GM12878 (cell line): ENCODE data around the gene PLXNA4. TPM values are rescaled to one million over a fixed set of nuclear protein-coding genes. Genes with fewer than 3 reads are reported as not detected.

Source experiments
- ATAC-seq: fragments of 200-7000 bp; cut with Tn5 transposase; 3 replicates; pipeline ENCODE4 v1.9.1; 2020; ENCODE audit warnings: mild to moderate bottlenecking, moderate library complexity
- BruUV-seq: library from RNA; stranded (reverse); fragments of 400-500 nt; replicated peaks from 2 replicates; lab custom pipeline; 2021; lab: Mats Ljungman, UMichigan
- CTCF ChIA-PET: fragments of 300-600 bp; sonication (Branson Sonifier 250); formaldehyde crosslinking; extraction: SDS; loops from one replicate; lab custom pipeline; 2021; ENCODE audit warnings: inconsistent platforms; lab: Yijun Ruan, JAX
- POLR2A ChIA-PET: fragments of 350-600 bp; formaldehyde crosslinking; extraction: SDS; loops from one replicate; lab custom pipeline; 2021; ENCODE audit warnings: inconsistent platforms; lab: Charles Lee
- RAD21 ChIA-PET: fragments of 300-600 bp; sonication (Branson Sonifier 250); formaldehyde crosslinking; loops from one replicate; lab custom pipeline; 2023; ENCODE audit warnings: antibody characterized with exemption; ENCODE audit not compliant: unreplicated experiment; lab: Charles Lee
- SMC1A ChIA-PET: fragments of 300-600 bp; sonication (Branson Sonifier 250); formaldehyde crosslinking; loops from one replicate; lab custom pipeline; 2023; ENCODE audit not compliant: unreplicated experiment, uncharacterized antibody; lab: Charles Lee
- DNase-seq: peaks from one replicate; pipeline ENCODE4 v3.0.0-alpha.2; 2011; ENCODE audit warnings: low read depth, low spot score
- FAIRE-seq: peaks from 3 replicates; lab custom pipeline; 2011; peaks lifted over from hg19 to GRCh38; lab: Jason Lieb, UNC
- H2AFZ ChIP-seq: 2 replicates; pipeline ENCODE4 v1.6.0; 2011; ENCODE audit warnings: low read depth, low read length, control low read depth; ENCODE audit not compliant: control insufficient read depth
- H3K27ac ChIP-seq: 2 replicates; pipeline ENCODE4 v1.5.1; 2011; ENCODE audit warnings: control low read depth; ENCODE audit not compliant: control insufficient read depth, insufficient read depth
- H3K27me3 ChIP-seq, 2 experiments: replicated peaks in 1 of 2; 2 replicates each; pipeline versions ENCODE4 v1.6.0 to v1.6.1; 2011; ENCODE audit warnings: low read length in 1 of 2; ENCODE audit not compliant: control insufficient read depth in 2 of 2, insufficient read depth in 2 of 2
- H3K36me3 ChIP-seq, 2 experiments: 2 replicates each; pipeline ENCODE4 v1.5.1; 2011; ENCODE audit warnings: low read length in 1 of 2; ENCODE audit not compliant: control insufficient read depth in 2 of 2, insufficient read depth in 2 of 2
- H3K4me1 ChIP-seq: 2 replicates; pipeline ENCODE4 v1.6.1; 2011; ENCODE audit warnings: mild to moderate bottlenecking, low read length, moderate library complexity, mixed read lengths; ENCODE audit not compliant: control insufficient read depth, insufficient read depth
- H3K4me2 ChIP-seq: 2 replicates; pipeline ENCODE4 v1.6.0; 2011; ENCODE audit warnings: control low read depth; ENCODE audit not compliant: control insufficient read depth, insufficient read depth
- H3K4me3 ChIP-seq: fragments of 200-600 bp; sonication (generic); 2 replicates; pipeline ENCODE4 v1.5.1; 2016
- H3K79me2 ChIP-seq: 2 replicates; pipeline ENCODE4 v1.6.0; 2011; ENCODE audit warnings: low read length; ENCODE audit not compliant: control insufficient read depth, insufficient read depth
- H3K9ac ChIP-seq: 2 replicates; pipeline ENCODE4 v1.8.0; 2011; ENCODE audit warnings: low read length, control low read depth, mixed read lengths; ENCODE audit not compliant: control insufficient read depth, insufficient read depth
- H3K9me3 ChIP-seq: replicated peaks from 3 replicates; pipeline ENCODE4 v1.5.1; 2011; ENCODE audit warnings: mild to moderate bottlenecking, low read length; ENCODE audit not compliant: control insufficient read depth, insufficient read depth
- H4K20me1 ChIP-seq: 2 replicates; pipeline ENCODE4 v1.6.0; 2011; ENCODE audit not compliant: control insufficient read depth, insufficient read depth
- BCL3 ChIP-seq: IDR thresholded peaks from 2 replicates; pipeline ENCODE4 v1.6.1; 2011; ENCODE audit warnings: borderline replicate concordance, low read depth, mild to moderate bottlenecking, moderate library complexity, low read length; ENCODE audit not compliant: insufficient read depth, poor library complexity, severe bottlenecking
- CBFB ChIP-seq: IDR thresholded peaks from 2 replicates; pipeline ENCODE4 v1.6.1; 2016; ENCODE audit warnings: antibody characterized with exemption, low read depth
- IKZF1 ChIP-seq: fragments of 450-650 bp; conservative IDR thresholded peaks from 2 replicates; pipeline ENCODE4 v1.6.1; 2017; ENCODE audit warnings: antibody characterized with exemption, mild to moderate bottlenecking
- JUND ChIP-seq: IDR thresholded peaks from 2 replicates; pipeline ENCODE4 v1.6.1; 2012; ENCODE audit warnings: low read depth, mild to moderate bottlenecking, low read length, improper control_type of control experiment, moderate library complexity
- MEF2A ChIP-seq: IDR thresholded peaks from 2 replicates; pipeline ENCODE4 v1.6.1; 2011; ENCODE audit warnings: low read depth, mild to moderate bottlenecking, low read length, moderate library complexity; ENCODE audit not compliant: insufficient read depth
- MTA2 ChIP-seq: fragments of 450-650 bp; IDR thresholded peaks from 2 replicates; pipeline ENCODE4 v1.6.1; 2016; ENCODE audit warnings: low read depth, mild to moderate bottlenecking, moderate library complexity
- POLR2A ChIP-seq: IDR thresholded peaks from 2 replicates; pipeline ENCODE4 v1.6.1; 2011; ENCODE audit warnings: low read depth, mild to moderate bottlenecking, low read length
- POU2F2 ChIP-seq: IDR thresholded peaks from 3 replicates; pipeline ENCODE4 v1.6.1; 2011; ENCODE audit warnings: low read depth, mild to moderate bottlenecking, low read length, borderline replicate concordance
- TBL1XR1 ChIP-seq: IDR thresholded peaks from 2 replicates; pipeline ENCODE4 v1.6.1; 2012; ENCODE audit warnings: low read depth, low read length, improper control_type of control experiment
- TCF7 ChIP-seq: IDR thresholded peaks from 2 replicates; pipeline ENCODE4 v1.6.1; 2014; ENCODE audit warnings: antibody characterized with exemption, borderline replicate concordance
- ZBED1 ChIP-seq: IDR thresholded peaks from 2 replicates; pipeline ENCODE4 v1.6.1; 2016; ENCODE audit warnings: borderline replicate concordance
- WGBS: methylation state at CpG from one replicate; pipeline ENCODE4 v1.1.6; 2016; ENCODE audit warnings: low lambda C conversion rate; ENCODE audit not compliant: insufficient replicate concordance, insufficient coverage; ENCODE audit errors: missing lambda C conversion rate; 5-methylcytosine and 5-hydroxymethylcytosine counted together
- in situ Hi-C: fragments of 300-500 bp; cut with MboI; formaldehyde crosslinking; loops from 9 replicates; pipeline ENCODE4 v1.14.3; 2018; ENCODE audit warnings: mixed read lengths
- intact Hi-C: fragments of 100-400 bp; cut with micrococcal nuclease; formaldehyde crosslinking; loops from one replicate; pipeline ENCODE4 v1.14.2; 2022; ENCODE audit not compliant: unreplicated experiment
- polyA plus RNA-seq, 11 experiments: library from polyadenylated mRNA; depleted of rRNA in 4 of 11; unstranded in 6 of 11; stranded (reverse) in 5 of 11; fragments of >200 nt; fragmentation: Nextera tagmentation in 4 of 11; fragmentation: Illumina TruSeq in 1 of 11; extraction: Ambion mirVana in 4 of 11; extraction: Trizol in 1 of 11; gene quantifications; 1 replicate in 1 of 11; 2 replicates in 10 of 11; pipeline versions ENCODE4 v1.2.1 to v1.2.3, GENCODE V29; 2011 to 2016; ENCODE audit warnings: inconsistent platforms in 2 of 11, missing spikeins in 2 of 11, low read depth in 1 of 11
- total RNA-seq, 4 experiments: library from RNA; depleted of rRNA in 3 of 4; stranded (reverse); fragments of >200 nt in 3 of 4; fragmentation: Illumina TruSeq in 1 of 4; extraction: Trizol in 1 of 4; gene quantifications; 2 replicates each; pipeline versions ENCODE4 v1.2.1 to v1.2.3, GENCODE V29; 2013 to 2021
- TF ChIP-seq, protein P1 (sequence below): fragments of 450-650 bp; IDR thresholded peaks from 2 replicates; pipeline ENCODE4 v1.6.1; 2018; ENCODE audit warnings: borderline replicate concordance, mild to moderate bottlenecking; ENCODE audit not compliant: partially characterized antibody
- TF ChIP-seq, protein P2 (sequence below): fragments of 150-350 bp; IDR thresholded peaks from 2 replicates; pipeline ENCODE4 v1.6.1; 2014; ENCODE audit warnings: mild to moderate bottlenecking, low read depth, low read length
- TF ChIP-seq, protein P3 (sequence below): fragments of 450-650 bp; IDR thresholded peaks from 2 replicates; pipeline ENCODE4 v1.6.1; 2017; ENCODE audit warnings: mild to moderate bottlenecking, moderate library complexity

PLXNA4 gene
- total and polyA plus RNA-seq, 10 of the 15 experiments (the other 5 are each of a cell fraction or from before 2014, with no cell fraction given) = 0.03 TPM; not detected in 9

GRCh38 chr7:132243463-132243862 is 332.8 kb downstream of the PLXNA4 start (continued):
- TF ChIP-seq, protein P1, sequence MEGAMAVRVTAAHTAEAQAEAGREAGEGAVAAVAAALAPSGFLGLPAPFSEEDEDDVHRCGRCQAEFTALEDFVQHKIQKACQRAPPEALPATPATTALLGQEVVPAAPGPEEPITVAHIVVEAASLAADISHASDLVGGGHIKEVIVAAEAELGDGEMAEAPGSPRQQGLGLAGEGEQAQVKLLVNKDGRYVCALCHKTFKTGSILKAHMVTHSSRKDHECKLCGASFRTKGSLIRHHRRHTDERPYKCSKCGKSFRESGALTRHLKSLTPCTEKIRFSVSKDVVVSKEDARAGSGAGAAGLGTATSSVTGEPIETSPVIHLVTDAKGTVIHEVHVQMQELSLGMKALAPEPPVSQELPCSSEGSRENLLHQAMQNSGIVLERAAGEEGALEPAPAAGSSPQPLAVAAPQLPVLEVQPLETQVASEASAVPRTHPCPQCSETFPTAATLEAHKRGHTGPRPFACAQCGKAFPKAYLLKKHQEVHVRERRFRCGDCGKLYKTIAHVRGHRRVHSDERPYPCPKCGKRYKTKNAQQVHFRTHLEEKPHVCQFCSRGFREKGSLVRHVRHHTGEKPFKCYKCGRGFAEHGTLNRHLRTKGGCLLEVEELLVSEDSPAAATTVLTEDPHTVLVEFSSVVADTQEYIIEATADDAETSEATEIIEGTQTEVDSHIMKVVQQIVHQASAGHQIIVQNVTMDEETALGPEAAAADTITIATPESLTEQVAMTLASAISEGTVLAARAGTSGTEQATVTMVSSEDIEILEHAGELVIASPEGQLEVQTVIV = no peak
- TF ChIP-seq, protein P2, sequence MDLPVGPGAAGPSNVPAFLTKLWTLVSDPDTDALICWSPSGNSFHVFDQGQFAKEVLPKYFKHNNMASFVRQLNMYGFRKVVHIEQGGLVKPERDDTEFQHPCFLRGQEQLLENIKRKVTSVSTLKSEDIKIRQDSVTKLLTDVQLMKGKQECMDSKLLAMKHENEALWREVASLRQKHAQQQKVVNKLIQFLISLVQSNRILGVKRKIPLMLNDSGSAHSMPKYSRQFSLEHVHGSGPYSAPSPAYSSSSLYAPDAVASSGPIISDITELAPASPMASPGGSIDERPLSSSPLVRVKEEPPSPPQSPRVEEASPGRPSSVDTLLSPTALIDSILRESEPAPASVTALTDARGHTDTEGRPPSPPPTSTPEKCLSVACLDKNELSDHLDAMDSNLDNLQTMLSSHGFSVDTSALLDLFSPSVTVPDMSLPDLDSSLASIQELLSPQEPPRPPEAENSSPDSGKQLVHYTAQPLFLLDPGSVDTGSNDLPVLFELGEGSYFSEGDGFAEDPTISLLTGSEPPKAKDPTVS = no peak

DNA sequence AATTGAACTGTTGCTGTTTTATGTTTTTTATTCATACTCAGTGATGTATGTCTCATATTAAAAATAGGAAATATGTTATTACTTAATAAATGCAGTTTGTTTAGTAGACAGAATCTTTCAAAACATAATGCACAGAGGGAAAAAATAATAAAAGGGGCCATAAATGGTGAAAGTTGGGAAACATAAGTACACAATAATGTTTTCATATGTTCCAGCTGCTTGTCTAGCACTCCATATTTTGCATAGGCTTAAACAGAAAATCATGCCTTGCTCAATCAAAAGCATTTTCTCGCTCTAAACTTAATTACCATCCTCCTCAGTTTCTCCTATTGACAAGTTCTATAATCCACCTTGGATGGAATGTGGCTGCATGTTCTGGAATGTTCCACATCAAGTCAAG is 333.2 kb downstream of the PLXNA4 start:
- WGBS = 7% methylated on average over 1 of the region's 1 CpG
- SMC1A ChIA-PET = no interaction called here

More for the DNA sequence above, 333.2 kb downstream of the PLXNA4 start:
- H3K9ac ChIP-seq = no peak overlapping the region
- TF ChIP-seq TCF7 (no peak), ZBED1 (no peak), JUND (no peak), POU2F2 (no peak), IKZF1 (no peak), MTA2 (no peak), POLR2A (no peak), CBFB (no peak), MEF2A (no peak), BCL3 (no peak), TBL1XR1 (no peak)
- TF ChIP-seq, protein P3, sequence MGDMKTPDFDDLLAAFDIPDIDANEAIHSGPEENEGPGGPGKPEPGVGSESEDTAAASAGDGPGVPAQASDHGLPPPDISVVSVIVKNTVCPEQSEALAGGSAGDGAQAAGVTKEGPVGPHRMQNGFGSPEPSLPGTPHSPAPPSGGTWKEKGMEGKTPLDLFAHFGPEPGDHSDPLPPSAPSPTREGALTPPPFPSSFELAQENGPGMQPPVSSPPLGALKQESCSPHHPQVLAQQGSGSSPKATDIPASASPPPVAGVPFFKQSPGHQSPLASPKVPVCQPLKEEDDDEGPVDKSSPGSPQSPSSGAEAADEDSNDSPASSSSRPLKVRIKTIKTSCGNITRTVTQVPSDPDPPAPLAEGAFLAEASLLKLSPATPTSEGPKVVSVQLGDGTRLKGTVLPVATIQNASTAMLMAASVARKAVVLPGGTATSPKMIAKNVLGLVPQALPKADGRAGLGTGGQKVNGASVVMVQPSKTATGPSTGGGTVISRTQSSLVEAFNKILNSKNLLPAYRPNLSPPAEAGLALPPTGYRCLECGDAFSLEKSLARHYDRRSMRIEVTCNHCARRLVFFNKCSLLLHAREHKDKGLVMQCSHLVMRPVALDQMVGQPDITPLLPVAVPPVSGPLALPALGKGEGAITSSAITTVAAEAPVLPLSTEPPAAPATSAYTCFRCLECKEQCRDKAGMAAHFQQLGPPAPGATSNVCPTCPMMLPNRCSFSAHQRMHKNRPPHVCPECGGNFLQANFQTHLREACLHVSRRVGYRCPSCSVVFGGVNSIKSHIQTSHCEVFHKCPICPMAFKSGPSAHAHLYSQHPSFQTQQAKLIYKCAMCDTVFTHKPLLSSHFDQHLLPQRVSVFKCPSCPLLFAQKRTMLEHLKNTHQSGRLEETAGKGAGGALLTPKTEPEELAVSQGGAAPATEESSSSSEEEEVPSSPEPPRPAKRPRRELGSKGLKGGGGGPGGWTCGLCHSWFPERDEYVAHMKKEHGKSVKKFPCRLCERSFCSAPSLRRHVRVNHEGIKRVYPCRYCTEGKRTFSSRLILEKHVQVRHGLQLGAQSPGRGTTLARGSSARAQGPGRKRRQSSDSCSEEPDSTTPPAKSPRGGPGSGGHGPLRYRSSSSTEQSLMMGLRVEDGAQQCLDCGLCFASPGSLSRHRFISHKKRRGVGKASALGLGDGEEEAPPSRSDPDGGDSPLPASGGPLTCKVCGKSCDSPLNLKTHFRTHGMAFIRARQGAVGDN = no peak
- H3K27me3 ChIP-seq = peaks cover 0 to 3% of the 10 kb centered on the region in 2 experiments; a peak in 1 of 4 replicates
- no peak for DNase-seq
- BruUV-seq = no TSS peak
- H3K79me2 ChIP-seq = no peaks in the 10 kb centered on the region
- in situ Hi-C loops = no loop called here
- no peaks in the 10 kb centered on the region for H4K20me1 ChIP-seq
- intact Hi-C loops = no loop called here
- no peak for FAIRE-seq
- ChIA-PET POLR2A (interaction anchor here (0.6 kb wide), 1 partner anchor 467 kb away, joined by 6 read pairs; no protein-coding TSS in a partner anchor), CTCF (no interaction called here), RAD21 (no interaction called here)
- no peak overlapping the region for H3K27ac ChIP-seq
- no peak overlapping the region for H3K4me2 ChIP-seq
- no peak for ATAC-seq
- no peaks in the 10 kb centered on the region for H3K4me1 ChIP-seq
- no peak overlapping the region for H2AFZ ChIP-seq
- H3K4me3 ChIP-seq = no peak overlapping the region
- no peaks in the 10 kb centered on the region; the same call in 2 of the 3 replicates for H3K9me3 ChIP-seq
- no peaks in the 10 kb centered on the region for H3K36me3 ChIP-seq
